HepG2 (cell line): ENCODE results near the gene KIF9. TPM values are rescaled to one million over a fixed set of nuclear protein-coding genes. Genes with fewer than 3 reads are reported as not detected.

Source experiments
- BRCA1 ChIP-seq: sonication (generic); formaldehyde crosslinking; IDR thresholded peaks from 2 replicates; pipeline ENCODE4 v1.4.0; 2020; ENCODE audit warnings: missing genetic modification reagents
- GABPA ChIP-seq, 2 experiments: IDR thresholded peaks; 2 replicates each; pipeline ENCODE4 v1.6.1; 2011 to 2016; ENCODE audit warnings: low read depth in 2 of 2, low read length in 1 of 2, missing biosample characterization in 1 of 2, missing genetic modification characterization in 1 of 2
- HMG20A ChIP-seq: IDR thresholded peaks from 2 replicates; pipeline ENCODE4 v1.6.1; 2016; ENCODE audit warnings: borderline replicate concordance
- HNRNPK ChIP-seq: fragments of 200-400 bp; formaldehyde crosslinking; IDR thresholded peaks from 2 replicates; pipeline ENCODE4 v1.6.1; 2018; ENCODE audit warnings: low read length, low read depth, moderate library complexity, mild to moderate bottlenecking; ENCODE audit not compliant: poor library complexity, severe bottlenecking
- MEF2D ChIP-seq: sonication (generic); formaldehyde crosslinking; IDR thresholded peaks from 2 replicates; pipeline ENCODE4 v1.5.1; 2020; ENCODE audit warnings: mild to moderate bottlenecking, missing genetic modification reagents
- PAWR ChIP-seq: sonication (generic); formaldehyde crosslinking; IDR thresholded peaks from 2 replicates; pipeline ENCODE4 v1.4.0; 2020; ENCODE audit warnings: missing genetic modification reagents, mild to moderate bottlenecking, borderline replicate concordance
- RXRB ChIP-seq: IDR thresholded peaks from 2 replicates; pipeline ENCODE4 v1.6.1; 2016; ENCODE audit warnings: borderline replicate concordance, missing genetic modification reagents, missing compliant biosample characterization
- SRY ChIP-seq: sonication (generic); formaldehyde crosslinking; IDR thresholded peaks from 2 replicates; pipeline ENCODE4 v1.8.0; 2022; ENCODE audit warnings: mild to moderate bottlenecking, missing genetic modification reagents
- ZFP82 ChIP-seq: sonication (generic); formaldehyde crosslinking; IDR thresholded peaks from 2 replicates; pipeline ENCODE4 v1.5.1; 2020; ENCODE audit warnings: mild to moderate bottlenecking, missing genetic modification reagents, borderline replicate concordance
- ZNF230 ChIP-seq: sonication (generic); formaldehyde crosslinking; IDR thresholded peaks from 2 replicates; pipeline ENCODE4 v1.4.0; 2020; ENCODE audit warnings: mild to moderate bottlenecking, missing genetic modification reagents
- ZNF567 ChIP-seq: sonication (generic); formaldehyde crosslinking; IDR thresholded peaks from 2 replicates; pipeline ENCODE4 v1.8.1; 2023; ENCODE audit warnings: mild to moderate bottlenecking, missing genetic modification reagents, borderline replicate concordance
- ZNF879 ChIP-seq: sonication (generic); formaldehyde crosslinking; IDR thresholded peaks from 2 replicates; pipeline ENCODE4 v1.8.1; 2023; ENCODE audit warnings: missing genetic modification reagents
- polyA plus RNA-seq, 8 experiments: library from polyadenylated mRNA; depleted of rRNA in 3 of 8; stranded (reverse) in 7 of 8; unstranded in 1 of 8; fragments of >200 nt; fragmentation: Illumina TruSeq in 4 of 8; extraction: Trizol in 4 of 8; gene quantifications; 2 replicates each; pipeline versions ENCODE4 v1.2.1 to v1.2.3, GENCODE V29; 2011 to 2016; ENCODE audit warnings: low read depth in 4 of 8, missing spikeins in 1 of 8, mixed read lengths in 1 of 8; ENCODE audit not compliant: insufficient read depth in 1 of 8
- total RNA-seq, 5 experiments: library from RNA; depleted of rRNA; stranded (reverse); fragments of >200 nt; fragmentation: Illumina TruSeq; extraction: Trizol; gene quantifications; 2 replicates each; pipeline ENCODE4 v1.2.3, GENCODE V29; 2016; ENCODE audit warnings: low read depth in 1 of 5
- TF ChIP-seq, protein P1 (sequence below): sonication (generic); formaldehyde crosslinking; IDR thresholded peaks from 2 replicates; pipeline ENCODE4 v1.8.0; 2022; ENCODE audit warnings: mild to moderate bottlenecking, missing genetic modification reagents, moderate library complexity
- TF ChIP-seq, protein P2 (sequence below): sonication (generic); formaldehyde crosslinking; IDR thresholded peaks from 2 replicates; pipeline ENCODE4 v1.4.0; 2020; ENCODE audit warnings: missing genetic modification reagents, borderline replicate concordance
- TF ChIP-seq, protein P3 (sequence below), 2 experiments: IDR thresholded peaks; 2 replicates each; pipeline ENCODE4 v1.6.1; 2011 to 2012; ENCODE audit warnings: low read length in 2 of 2, borderline replicate concordance in 1 of 2, low read depth in 1 of 2, mild to moderate bottlenecking in 1 of 2, moderate library complexity in 1 of 2

Gene KIF9
- total and polyA plus RNA-seq, 2 of the 13 experiments (the other 11 are each of a cell fraction or from before 2014, with no cell fraction given), result 5.1 to 16.9 TPM

DNA sequence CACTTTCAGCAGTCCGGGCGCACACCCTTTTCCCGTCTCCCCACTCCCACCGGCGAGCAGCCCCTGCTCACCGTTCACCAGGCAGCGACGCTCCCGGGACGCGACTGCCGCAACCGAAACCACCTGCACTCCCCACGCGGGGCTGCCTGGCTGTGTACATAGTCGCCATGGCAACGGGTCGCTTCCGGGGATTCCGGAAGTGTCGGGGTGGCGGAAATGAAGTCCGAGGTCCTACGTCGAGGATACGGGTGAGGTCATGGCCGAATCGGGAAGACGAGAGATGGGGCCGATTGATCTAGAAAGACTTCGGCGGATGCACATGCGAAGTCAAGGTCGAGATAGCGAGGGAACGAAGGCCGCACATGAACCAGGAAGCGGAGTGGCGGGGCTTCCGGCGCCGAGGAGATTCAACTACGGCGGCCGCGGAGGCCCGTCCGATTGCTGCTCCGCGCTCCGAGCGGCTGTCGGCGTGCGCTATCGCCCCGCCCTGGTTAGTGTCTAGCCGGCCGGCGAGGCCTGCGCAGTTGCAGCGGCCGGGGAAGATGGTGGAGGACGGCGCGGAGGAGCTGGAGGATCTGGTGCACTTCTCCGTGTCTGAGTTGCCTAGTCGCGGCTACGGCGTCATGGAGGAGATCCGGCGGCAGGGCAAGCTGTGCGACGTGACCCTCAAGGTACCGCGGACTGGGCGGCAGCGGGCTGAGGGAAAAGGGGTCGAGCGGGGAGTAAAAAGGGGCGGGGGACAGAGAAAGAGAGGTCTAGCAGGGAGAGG is at the start of gene KIF9, which contains the start of gene KLHL18 (continued):
- TF ChIP-seq, protein P1, sequence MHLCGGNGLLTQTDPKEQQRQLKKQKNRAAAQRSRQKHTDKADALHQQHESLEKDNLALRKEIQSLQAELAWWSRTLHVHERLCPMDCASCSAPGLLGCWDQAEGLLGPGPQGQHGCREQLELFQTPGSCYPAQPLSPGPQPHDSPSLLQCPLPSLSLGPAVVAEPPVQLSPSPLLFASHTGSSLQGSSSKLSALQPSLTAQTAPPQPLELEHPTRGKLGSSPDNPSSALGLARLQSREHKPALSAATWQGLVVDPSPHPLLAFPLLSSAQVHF (CRISPR knock-in tag), result no peak
- TF ChIP-seq MEF2D (CRISPR knock-in tag), result peak; percentile 60; the same call in 1 of the 2 replicates
- peak; percentile 85 for TF ChIP-seq SRY (CRISPR knock-in tag)
- TF ChIP-seq, protein P2, sequence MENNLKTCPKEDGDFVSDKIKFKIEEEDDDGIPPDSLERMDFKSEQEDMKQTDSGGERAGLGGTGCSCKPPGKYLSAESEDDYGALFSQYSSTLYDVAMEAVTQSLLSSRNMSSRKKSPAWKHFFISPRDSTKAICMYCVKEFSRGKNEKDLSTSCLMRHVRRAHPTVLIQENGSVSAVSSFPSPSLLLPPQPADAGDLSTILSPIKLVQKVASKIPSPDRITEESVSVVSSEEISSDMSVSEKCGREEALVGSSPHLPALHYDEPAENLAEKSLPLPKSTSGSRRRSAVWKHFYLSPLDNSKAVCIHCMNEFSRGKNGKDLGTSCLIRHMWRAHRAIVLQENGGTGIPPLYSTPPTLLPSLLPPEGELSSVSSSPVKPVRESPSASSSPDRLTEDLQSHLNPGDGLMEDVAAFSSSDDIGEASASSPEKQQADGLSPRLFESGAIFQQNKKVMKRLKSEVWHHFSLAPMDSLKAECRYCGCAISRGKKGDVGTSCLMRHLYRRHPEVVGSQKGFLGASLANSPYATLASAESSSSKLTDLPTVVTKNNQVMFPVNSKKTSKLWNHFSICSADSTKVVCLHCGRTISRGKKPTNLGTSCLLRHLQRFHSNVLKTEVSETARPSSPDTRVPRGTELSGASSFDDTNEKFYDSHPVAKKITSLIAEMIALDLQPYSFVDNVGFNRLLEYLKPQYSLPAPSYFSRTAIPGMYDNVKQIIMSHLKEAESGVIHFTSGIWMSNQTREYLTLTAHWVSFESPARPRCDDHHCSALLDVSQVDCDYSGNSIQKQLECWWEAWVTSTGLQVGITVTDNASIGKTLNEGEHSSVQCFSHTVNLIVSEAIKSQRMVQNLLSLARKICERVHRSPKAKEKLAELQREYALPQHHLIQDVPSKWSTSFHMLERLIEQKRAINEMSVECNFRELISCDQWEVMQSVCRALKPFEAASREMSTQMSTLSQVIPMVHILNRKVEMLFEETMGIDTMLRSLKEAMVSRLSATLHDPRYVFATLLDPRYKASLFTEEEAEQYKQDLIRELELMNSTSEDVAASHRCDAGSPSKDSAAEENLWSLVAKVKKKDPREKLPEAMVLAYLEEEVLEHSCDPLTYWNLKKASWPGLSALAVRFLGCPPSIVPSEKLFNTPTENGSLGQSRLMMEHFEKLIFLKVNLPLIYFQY (CRISPR knock-in tag), result no peak; the same call in 1 of the 2 replicates
- TF ChIP-seq PAWR (CRISPR knock-in tag), result 0 out of 2 replicates have a peak, but pooled peaks have one; percentile 73
- TF ChIP-seq HNRNPK, result peak; percentile 48
- TF ChIP-seq GABPA (IDR thresholded peaks at IDR 0.05; ENCODE audit: low read depth, low read length), result peak; percentile 81
- TF ChIP-seq GABPA (CRISPR knock-in tag; IDR thresholded peaks at IDR 0.05; ENCODE audit: low read depth), result peak; percentile 95
- no peak for TF ChIP-seq BRCA1
- TF ChIP-seq, protein P3, sequence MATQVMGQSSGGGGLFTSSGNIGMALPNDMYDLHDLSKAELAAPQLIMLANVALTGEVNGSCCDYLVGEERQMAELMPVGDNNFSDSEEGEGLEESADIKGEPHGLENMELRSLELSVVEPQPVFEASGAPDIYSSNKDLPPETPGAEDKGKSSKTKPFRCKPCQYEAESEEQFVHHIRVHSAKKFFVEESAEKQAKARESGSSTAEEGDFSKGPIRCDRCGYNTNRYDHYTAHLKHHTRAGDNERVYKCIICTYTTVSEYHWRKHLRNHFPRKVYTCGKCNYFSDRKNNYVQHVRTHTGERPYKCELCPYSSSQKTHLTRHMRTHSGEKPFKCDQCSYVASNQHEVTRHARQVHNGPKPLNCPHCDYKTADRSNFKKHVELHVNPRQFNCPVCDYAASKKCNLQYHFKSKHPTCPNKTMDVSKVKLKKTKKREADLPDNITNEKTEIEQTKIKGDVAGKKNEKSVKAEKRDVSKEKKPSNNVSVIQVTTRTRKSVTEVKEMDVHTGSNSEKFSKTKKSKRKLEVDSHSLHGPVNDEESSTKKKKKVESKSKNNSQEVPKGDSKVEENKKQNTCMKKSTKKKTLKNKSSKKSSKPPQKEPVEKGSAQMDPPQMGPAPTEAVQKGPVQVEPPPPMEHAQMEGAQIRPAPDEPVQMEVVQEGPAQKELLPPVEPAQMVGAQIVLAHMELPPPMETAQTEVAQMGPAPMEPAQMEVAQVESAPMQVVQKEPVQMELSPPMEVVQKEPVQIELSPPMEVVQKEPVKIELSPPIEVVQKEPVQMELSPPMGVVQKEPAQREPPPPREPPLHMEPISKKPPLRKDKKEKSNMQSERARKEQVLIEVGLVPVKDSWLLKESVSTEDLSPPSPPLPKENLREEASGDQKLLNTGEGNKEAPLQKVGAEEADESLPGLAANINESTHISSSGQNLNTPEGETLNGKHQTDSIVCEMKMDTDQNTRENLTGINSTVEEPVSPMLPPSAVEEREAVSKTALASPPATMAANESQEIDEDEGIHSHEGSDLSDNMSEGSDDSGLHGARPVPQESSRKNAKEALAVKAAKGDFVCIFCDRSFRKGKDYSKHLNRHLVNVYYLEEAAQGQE (IDR thresholded peaks at IDR 0.05; ENCODE audit: borderline replicate concordance in 1 of 2, low read depth in 1 of 2, low read length in 2 of 2), result peak in 1 of 2 experiments; percentile 20; a peak in 1 of 4 replicates
- TF ChIP-seq ZNF567 (CRISPR knock-in tag), result no peak; the same call in 1 of the 2 replicates
- no peak for TF ChIP-seq ZNF879 (CRISPR knock-in tag)
- TF ChIP-seq ZNF230 (CRISPR knock-in tag), result peak; percentile 76; the same call in 1 of the 2 replicates
- TF ChIP-seq HMG20A (CRISPR knock-in tag), result peak; percentile 28; the same call in 1 of the 2 replicates
- peak; percentile 85 for TF ChIP-seq ZFP82 (CRISPR knock-in tag)
- peak; percentile 86 for TF ChIP-seq RXRB (CRISPR knock-in tag)
